Measurements from ENCODE around the gene TBC1D9.

DNA sequence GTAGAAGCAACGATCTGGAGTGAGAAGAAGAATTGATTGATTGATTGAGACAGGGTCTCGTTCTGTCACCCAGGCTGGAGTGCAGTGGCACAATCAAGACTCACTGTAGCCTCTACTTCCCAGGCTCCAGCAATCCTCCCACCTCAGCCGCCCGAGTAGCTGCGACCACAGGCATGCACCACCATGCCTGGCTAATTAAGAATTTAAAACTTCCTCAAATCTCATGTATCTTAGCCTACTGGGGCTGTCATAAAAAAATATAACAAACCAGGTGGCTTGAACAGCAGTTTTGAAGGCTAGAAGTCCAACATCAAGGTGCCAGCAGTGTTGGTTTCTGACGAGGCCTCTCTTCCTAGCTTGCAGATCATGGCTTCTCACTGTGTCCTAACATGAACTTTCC lies 18.3 kb upstream of the TBC1D9 start:
- TF ChIP-seq, protein P1, sequence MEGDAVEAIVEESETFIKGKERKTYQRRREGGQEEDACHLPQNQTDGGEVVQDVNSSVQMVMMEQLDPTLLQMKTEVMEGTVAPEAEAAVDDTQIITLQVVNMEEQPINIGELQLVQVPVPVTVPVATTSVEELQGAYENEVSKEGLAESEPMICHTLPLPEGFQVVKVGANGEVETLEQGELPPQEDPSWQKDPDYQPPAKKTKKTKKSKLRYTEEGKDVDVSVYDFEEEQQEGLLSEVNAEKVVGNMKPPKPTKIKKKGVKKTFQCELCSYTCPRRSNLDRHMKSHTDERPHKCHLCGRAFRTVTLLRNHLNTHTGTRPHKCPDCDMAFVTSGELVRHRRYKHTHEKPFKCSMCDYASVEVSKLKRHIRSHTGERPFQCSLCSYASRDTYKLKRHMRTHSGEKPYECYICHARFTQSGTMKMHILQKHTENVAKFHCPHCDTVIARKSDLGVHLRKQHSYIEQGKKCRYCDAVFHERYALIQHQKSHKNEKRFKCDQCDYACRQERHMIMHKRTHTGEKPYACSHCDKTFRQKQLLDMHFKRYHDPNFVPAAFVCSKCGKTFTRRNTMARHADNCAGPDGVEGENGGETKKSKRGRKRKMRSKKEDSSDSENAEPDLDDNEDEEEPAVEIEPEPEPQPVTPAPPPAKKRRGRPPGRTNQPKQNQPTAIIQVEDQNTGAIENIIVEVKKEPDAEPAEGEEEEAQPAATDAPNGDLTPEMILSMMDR (tag by site-specific recombination; IDR thresholded peaks at IDR 0.05): no peak
- TF ChIP-seq ZNF274 (IDR thresholded peaks at IDR 0.05; ENCODE audit: low read length) (no peak), ZNF274 (tag by site-specific recombination; IDR thresholded peaks at IDR 0.05; ENCODE audit: borderline replicate concordance) (no peak), ZBTB48 (tag by site-specific recombination; IDR thresholded peaks at IDR 0.05) (no peak), ZFHX2 (tag by site-specific recombination; conservative IDR thresholded peaks at IDR 0.05) (no peak), YY2 (tag by site-specific recombination; IDR thresholded peaks at IDR 0.05) (no peak), ZEB2 (tag by site-specific recombination; IDR thresholded peaks at IDR 0.05) (no peak), ZNF133 (tag by site-specific recombination; IDR thresholded peaks at IDR 0.05) (no peak)
- TF ChIP-seq, protein P2, sequence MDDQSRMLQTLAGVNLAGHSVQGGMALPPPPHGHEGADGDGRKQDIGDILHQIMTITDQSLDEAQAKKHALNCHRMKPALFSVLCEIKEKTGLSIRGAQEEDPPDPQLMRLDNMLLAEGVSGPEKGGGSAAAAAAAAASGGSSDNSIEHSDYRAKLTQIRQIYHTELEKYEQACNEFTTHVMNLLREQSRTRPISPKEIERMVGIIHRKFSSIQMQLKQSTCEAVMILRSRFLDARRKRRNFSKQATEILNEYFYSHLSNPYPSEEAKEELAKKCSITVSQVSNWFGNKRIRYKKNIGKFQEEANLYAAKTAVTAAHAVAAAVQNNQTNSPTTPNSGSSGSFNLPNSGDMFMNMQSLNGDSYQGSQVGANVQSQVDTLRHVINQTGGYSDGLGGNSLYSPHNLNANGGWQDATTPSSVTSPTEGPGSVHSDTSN (CRISPR knock-in tag; IDR thresholded peaks at IDR 0.05): no peak

Data from HEK293 (cell line).